WTC11 (cell line): ENCODE data around the gene RNF31. TPM values are rescaled to one million over a fixed set of nuclear protein-coding genes. Genes with fewer than 3 reads are reported as not detected.

Experiments
- ATAC-seq: fragments of 200-7000 bp; cut with Tn5 transposase; 2 replicates; pipeline ENCODE4 v1.10.0; 2021; ENCODE audit warnings: mild to moderate bottlenecking, moderate library complexity
- CTCF ChIA-PET: fragments of 300-600 bp; sonication (Branson Sonifier 250); formaldehyde crosslinking; loops from one replicate; lab custom pipeline; 2021; ENCODE audit warnings: antibody characterized with exemption; lab: Charles Lee
- POLR2A ChIA-PET: fragments of 350-600 bp; sonication (Branson Sonifier 250); formaldehyde crosslinking; loops from one replicate; lab custom pipeline; 2021; ENCODE audit warnings: antibody characterized with exemption; lab: Charles Lee
- DNase-seq: peaks from one replicate; pipeline ENCODE4 v3.0.0; 2021; ENCODE audit warnings: low spot score
- H3K27ac Mint-ChIP-seq: 2 replicates; pipeline ENCODE4 v1.8.0; 2021; ENCODE audit warnings: mixed read lengths
- H3K27me3 Mint-ChIP-seq: 2 replicates; pipeline ENCODE4 v1.8.0; 2021; ENCODE audit warnings: low read depth, mild to moderate bottlenecking, moderate library complexity, mixed read lengths
- H3K36me3 Mint-ChIP-seq: 2 replicates; pipeline ENCODE4 v1.8.0; 2021; ENCODE audit warnings: mixed read lengths
- H3K4me1 Mint-ChIP-seq: 2 replicates; pipeline ENCODE4 v1.8.0; 2022; ENCODE audit warnings: mixed read lengths
- H3K4me3 Mint-ChIP-seq: 2 replicates; pipeline ENCODE4 v1.8.0; 2021; ENCODE audit warnings: mild to moderate bottlenecking, moderate library complexity, mixed read lengths
- H3K9me3 Mint-ChIP-seq: 2 replicates; pipeline ENCODE4 v1.8.0; 2021; ENCODE audit warnings: mixed read lengths
- EMX1 ChIP-seq: fragments of 250-450 bp; sonication (Bioruptor Pico); IDR thresholded peaks from 2 replicates; pipeline ENCODE4 v1.8.0; 2021; ENCODE audit warnings: mild to moderate bottlenecking
- ESRRA ChIP-seq: sonication (generic); formaldehyde crosslinking; IDR thresholded peaks from 2 replicates; pipeline ENCODE4 v1.8.1; 2022; ENCODE audit warnings: mild to moderate bottlenecking, missing genetic modification reagents, borderline replicate concordance
- FOXJ3 ChIP-seq: sonication (generic); formaldehyde crosslinking; IDR thresholded peaks from 2 replicates; pipeline ENCODE4 v1.9.0; 2021; ENCODE audit warnings: missing genetic modification reagents, mild to moderate bottlenecking, borderline replicate concordance
- GABPB1 ChIP-seq: sonication (generic); formaldehyde crosslinking; IDR thresholded peaks from 2 replicates; pipeline ENCODE4 v1.8.1; 2023; ENCODE audit warnings: mild to moderate bottlenecking, missing genetic modification reagents
- KAT7 ChIP-seq: sonication (generic); formaldehyde crosslinking; IDR thresholded peaks from 2 replicates; pipeline ENCODE4 v1.8.1; 2023; ENCODE audit warnings: missing genetic modification reagents, mild to moderate bottlenecking, borderline replicate concordance
- MYBL2 ChIP-seq: sonication (generic); formaldehyde crosslinking; IDR thresholded peaks from 2 replicates; pipeline ENCODE4 v1.8.1; 2023; ENCODE audit warnings: mild to moderate bottlenecking, moderate library complexity, missing genetic modification reagents
- NFE2L1 ChIP-seq: sonication (generic); formaldehyde crosslinking; IDR thresholded peaks from 2 replicates; pipeline ENCODE4 v1.8.1; 2023; ENCODE audit warnings: missing genetic modification reagents
- NFYB ChIP-seq: sonication (generic); formaldehyde crosslinking; conservative IDR thresholded peaks from 2 replicates; pipeline ENCODE4 v1.8.0; 2022; ENCODE audit warnings: low read depth, missing genetic modification reagents
- NR3C1 ChIP-seq: sonication (generic); formaldehyde crosslinking; conservative IDR thresholded peaks from 2 replicates; pipeline ENCODE4 v1.8.1; 2023; ENCODE audit warnings: low read depth, mild to moderate bottlenecking, missing genetic modification reagents
- SMAD4 ChIP-seq: sonication (generic); formaldehyde crosslinking; IDR thresholded peaks from 2 replicates; pipeline ENCODE4 v1.8.0; 2022; ENCODE audit warnings: mild to moderate bottlenecking, missing genetic modification reagents
- TP53 ChIP-seq: sonication (generic); formaldehyde crosslinking; IDR thresholded peaks from 2 replicates; pipeline ENCODE4 v1.8.1; 2023; ENCODE audit warnings: mild to moderate bottlenecking, missing genetic modification reagents
- total RNA-seq: library from RNA; stranded (reverse); gene quantifications from 3 replicates; pipeline ENCODE4 v1.2.3, GENCODE V29; 2021
- TF ChIP-seq, protein P1 (sequence below): fragments of 250-450 bp; sonication (Bioruptor Pico); IDR thresholded peaks from 2 replicates; pipeline ENCODE4 v1.9.0; 2021; ENCODE audit warnings: mild to moderate bottlenecking
- TF ChIP-seq, protein P2 (sequence below): sonication (generic); formaldehyde crosslinking; IDR thresholded peaks from 2 replicates; pipeline ENCODE4 v1.8.1; 2023; ENCODE audit warnings: mild to moderate bottlenecking, moderate library complexity, missing genetic modification reagents
- TF ChIP-seq, protein P3 (sequence below): sonication (generic); formaldehyde crosslinking; IDR thresholded peaks from 2 replicates; pipeline ENCODE4 v1.8.0; 2022; ENCODE audit warnings: missing genetic modification reagents
- TF ChIP-seq, protein P4 (sequence below): sonication (generic); formaldehyde crosslinking; IDR thresholded peaks from 2 replicates; pipeline ENCODE4 v1.8.1; 2023; ENCODE audit warnings: mild to moderate bottlenecking, missing genetic modification reagents, borderline replicate concordance
- TF ChIP-seq, protein P5 (sequence below): sonication (generic); formaldehyde crosslinking; IDR thresholded peaks from 2 replicates; pipeline ENCODE4 v1.8.0; 2022; ENCODE audit warnings: mild to moderate bottlenecking, missing genetic modification reagents
- TF ChIP-seq, protein P6 (sequence below): sonication (generic); formaldehyde crosslinking; IDR thresholded peaks from 2 replicates; pipeline ENCODE4 v1.8.1; 2023; ENCODE audit warnings: mild to moderate bottlenecking, missing genetic modification reagents

Gene RNF31
- total RNA-seq, 1 experiment from 2014 or later = 86.2 TPM

DNA sequence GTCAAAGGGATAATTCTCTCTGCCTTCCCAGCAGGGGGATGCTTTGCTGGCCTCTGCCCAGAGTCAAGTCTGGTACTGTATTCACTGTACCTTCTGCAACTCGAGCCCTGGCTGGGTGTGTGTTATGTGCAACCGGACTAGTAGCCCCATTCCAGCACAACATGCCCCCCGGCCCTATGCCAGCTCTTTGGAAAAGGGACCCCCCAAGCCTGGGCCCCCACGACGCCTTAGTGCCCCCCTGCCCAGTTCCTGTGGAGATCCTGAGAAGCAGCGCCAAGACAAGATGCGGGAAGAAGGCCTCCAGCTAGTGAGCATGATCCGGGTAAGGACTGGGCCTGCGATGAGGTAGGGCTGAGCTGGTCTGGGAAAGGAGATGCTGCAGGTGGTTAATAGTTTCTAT lies 3.3 kb downstream of the RNF31 start (continued):
- TF ChIP-seq, protein P1, sequence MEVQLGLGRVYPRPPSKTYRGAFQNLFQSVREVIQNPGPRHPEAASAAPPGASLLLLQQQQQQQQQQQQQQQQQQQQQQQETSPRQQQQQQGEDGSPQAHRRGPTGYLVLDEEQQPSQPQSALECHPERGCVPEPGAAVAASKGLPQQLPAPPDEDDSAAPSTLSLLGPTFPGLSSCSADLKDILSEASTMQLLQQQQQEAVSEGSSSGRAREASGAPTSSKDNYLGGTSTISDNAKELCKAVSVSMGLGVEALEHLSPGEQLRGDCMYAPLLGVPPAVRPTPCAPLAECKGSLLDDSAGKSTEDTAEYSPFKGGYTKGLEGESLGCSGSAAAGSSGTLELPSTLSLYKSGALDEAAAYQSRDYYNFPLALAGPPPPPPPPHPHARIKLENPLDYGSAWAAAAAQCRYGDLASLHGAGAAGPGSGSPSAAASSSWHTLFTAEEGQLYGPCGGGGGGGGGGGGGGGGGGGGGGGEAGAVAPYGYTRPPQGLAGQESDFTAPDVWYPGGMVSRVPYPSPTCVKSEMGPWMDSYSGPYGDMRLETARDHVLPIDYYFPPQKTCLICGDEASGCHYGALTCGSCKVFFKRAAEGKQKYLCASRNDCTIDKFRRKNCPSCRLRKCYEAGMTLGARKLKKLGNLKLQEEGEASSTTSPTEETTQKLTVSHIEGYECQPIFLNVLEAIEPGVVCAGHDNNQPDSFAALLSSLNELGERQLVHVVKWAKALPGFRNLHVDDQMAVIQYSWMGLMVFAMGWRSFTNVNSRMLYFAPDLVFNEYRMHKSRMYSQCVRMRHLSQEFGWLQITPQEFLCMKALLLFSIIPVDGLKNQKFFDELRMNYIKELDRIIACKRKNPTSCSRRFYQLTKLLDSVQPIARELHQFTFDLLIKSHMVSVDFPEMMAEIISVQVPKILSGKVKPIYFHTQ (CRISPR knock-in tag) = no peak
- TF ChIP-seq, protein P2, sequence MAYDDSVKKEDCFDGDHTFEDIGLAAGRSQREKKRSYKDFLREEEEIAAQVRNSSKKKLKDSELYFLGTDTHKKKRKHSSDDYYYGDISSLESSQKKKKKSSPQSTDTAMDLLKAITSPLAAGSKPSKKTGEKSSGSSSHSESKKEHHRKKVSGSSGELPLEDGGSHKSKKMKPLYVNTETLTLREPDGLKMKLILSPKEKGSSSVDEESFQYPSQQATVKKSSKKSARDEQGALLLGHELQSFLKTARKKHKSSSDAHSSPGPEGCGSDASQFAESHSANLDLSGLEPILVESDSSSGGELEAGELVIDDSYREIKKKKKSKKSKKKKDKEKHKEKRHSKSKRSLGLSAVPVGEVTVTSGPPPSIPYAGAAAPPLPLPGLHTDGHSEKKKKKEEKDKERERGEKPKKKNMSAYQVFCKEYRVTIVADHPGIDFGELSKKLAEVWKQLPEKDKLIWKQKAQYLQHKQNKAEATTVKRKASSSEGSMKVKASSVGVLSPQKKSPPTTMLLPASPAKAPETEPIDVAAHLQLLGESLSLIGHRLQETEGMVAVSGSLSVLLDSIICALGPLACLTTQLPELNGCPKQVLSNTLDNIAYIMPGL (CRISPR knock-in tag) = no peak
- TF ChIP-seq, protein P3, sequence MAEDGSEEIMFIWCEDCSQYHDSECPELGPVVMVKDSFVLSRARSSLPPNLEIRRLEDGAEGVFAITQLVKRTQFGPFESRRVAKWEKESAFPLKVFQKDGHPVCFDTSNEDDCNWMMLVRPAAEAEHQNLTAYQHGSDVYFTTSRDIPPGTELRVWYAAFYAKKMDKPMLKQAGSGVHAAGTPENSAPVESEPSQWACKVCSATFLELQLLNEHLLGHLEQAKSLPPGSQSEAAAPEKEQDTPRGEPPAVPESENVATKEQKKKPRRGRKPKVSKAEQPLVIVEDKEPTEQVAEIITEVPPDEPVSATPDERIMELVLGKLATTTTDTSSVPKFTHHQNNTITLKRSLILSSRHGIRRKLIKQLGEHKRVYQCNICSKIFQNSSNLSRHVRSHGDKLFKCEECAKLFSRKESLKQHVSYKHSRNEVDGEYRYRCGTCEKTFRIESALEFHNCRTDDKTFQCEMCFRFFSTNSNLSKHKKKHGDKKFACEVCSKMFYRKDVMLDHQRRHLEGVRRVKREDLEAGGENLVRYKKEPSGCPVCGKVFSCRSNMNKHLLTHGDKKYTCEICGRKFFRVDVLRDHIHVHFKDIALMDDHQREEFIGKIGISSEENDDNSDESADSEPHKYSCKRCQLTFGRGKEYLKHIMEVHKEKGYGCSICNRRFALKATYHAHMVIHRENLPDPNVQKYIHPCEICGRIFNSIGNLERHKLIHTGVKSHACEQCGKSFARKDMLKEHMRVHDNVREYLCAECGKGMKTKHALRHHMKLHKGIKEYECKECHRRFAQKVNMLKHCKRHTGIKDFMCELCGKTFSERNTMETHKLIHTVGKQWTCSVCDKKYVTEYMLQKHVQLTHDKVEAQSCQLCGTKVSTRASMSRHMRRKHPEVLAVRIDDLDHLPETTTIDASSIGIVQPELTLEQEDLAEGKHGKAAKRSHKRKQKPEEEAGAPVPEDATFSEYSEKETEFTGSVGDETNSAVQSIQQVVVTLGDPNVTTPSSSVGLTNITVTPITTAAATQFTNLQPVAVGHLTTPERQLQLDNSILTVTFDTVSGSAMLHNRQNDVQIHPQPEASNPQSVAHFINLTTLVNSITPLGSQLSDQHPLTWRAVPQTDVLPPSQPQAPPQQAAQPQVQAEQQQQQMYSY = no peak
- TF ChIP-seq EMX1 (CRISPR knock-in tag) (no peak), MYBL2 (CRISPR knock-in tag) (no peak), FOXJ3 (no peak), SMAD4 (CRISPR knock-in tag) (no peak)
- TF ChIP-seq, protein P4, sequence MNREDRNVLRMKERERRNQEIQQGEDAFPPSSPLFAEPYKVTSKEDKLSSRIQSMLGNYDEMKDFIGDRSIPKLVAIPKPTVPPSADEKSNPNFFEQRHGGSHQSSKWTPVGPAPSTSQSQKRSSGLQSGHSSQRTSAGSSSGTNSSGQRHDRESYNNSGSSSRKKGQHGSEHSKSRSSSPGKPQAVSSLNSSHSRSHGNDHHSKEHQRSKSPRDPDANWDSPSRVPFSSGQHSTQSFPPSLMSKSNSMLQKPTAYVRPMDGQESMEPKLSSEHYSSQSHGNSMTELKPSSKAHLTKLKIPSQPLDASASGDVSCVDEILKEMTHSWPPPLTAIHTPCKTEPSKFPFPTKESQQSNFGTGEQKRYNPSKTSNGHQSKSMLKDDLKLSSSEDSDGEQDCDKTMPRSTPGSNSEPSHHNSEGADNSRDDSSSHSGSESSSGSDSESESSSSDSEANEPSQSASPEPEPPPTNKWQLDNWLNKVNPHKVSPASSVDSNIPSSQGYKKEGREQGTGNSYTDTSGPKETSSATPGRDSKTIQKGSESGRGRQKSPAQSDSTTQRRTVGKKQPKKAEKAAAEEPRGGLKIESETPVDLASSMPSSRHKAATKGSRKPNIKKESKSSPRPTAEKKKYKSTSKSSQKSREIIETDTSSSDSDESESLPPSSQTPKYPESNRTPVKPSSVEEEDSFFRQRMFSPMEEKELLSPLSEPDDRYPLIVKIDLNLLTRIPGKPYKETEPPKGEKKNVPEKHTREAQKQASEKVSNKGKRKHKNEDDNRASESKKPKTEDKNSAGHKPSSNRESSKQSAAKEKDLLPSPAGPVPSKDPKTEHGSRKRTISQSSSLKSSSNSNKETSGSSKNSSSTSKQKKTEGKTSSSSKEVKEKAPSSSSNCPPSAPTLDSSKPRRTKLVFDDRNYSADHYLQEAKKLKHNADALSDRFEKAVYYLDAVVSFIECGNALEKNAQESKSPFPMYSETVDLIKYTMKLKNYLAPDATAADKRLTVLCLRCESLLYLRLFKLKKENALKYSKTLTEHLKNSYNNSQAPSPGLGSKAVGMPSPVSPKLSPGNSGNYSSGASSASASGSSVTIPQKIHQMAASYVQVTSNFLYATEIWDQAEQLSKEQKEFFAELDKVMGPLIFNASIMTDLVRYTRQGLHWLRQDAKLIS (CRISPR knock-in tag) = no peak
- TF ChIP-seq, protein P5, sequence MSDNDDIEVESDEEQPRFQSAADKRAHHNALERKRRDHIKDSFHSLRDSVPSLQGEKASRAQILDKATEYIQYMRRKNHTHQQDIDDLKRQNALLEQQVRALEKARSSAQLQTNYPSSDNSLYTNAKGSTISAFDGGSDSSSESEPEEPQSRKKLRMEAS (CRISPR knock-in tag) = no peak
- TF ChIP-seq, all 79 proteins: peak for 0

DNA sequence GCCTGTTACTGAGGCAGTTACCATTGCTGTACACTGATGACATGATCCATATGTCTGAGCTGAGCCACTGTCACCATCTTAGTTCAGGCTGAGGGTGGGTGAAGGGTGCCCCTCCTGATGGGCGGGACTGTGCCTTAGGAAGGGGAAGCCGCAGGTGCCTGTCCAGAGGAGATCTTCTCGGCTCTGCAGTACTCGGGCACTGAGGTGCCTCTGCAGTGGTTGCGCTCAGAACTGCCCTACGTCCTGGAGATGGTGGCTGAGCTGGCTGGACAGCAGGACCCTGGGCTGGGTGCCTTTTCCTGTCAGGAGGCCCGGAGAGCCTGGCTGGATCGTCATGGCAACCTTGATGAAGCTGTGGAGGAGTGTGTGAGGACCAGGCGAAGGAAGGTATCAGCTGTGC lies 3.7 kb downstream of the RNF31 start:
- H3K27me3 Mint-ChIP-seq = no peaks in the 10 kb centered on the region
- ChIA-PET CTCF (interaction anchor here (0.7 to 4.1 kb wide), 5 partner anchors 10 to 157 kb away, joined by 3 to 19 read pairs (median 4); partner anchors contain the start of genes CIDEB, IPO4 and IRF9), POLR2A (interaction anchor here (0.7 to 1.7 kb wide), 4 partner anchors 10 to 41 kb away, joined by 3 to 4 read pairs (median 3); partner anchors contain the start of genes DCAF11, EMC9, IRF9 and NRL)
- H3K4me1 Mint-ChIP-seq = peaks cover 13% of the 10 kb centered on the region
- no peak for ATAC-seq
- no peak overlapping the region for H3K4me3 Mint-ChIP-seq
- H3K36me3 Mint-ChIP-seq = peaks cover 51% of the 10 kb centered on the region
- H3K27ac Mint-ChIP-seq = no peak overlapping the region
- no peaks in the 10 kb centered on the region for H3K9me3 Mint-ChIP-seq
- no peak for DNase-seq
- TF ChIP-seq KAT7 (CRISPR knock-in tag) = no peak
- no peak for TF ChIP-seq NFE2L1 (CRISPR knock-in tag)
- no peak for TF ChIP-seq NFYB (CRISPR knock-in tag)
- TF ChIP-seq TP53 (CRISPR knock-in tag) = no peak
- TF ChIP-seq NR3C1 (CRISPR knock-in tag) = no peak
- TF ChIP-seq, protein P4 (CRISPR knock-in tag) = no peak
- TF ChIP-seq SMAD4 (CRISPR knock-in tag) = no peak
- TF ChIP-seq, protein P6, sequence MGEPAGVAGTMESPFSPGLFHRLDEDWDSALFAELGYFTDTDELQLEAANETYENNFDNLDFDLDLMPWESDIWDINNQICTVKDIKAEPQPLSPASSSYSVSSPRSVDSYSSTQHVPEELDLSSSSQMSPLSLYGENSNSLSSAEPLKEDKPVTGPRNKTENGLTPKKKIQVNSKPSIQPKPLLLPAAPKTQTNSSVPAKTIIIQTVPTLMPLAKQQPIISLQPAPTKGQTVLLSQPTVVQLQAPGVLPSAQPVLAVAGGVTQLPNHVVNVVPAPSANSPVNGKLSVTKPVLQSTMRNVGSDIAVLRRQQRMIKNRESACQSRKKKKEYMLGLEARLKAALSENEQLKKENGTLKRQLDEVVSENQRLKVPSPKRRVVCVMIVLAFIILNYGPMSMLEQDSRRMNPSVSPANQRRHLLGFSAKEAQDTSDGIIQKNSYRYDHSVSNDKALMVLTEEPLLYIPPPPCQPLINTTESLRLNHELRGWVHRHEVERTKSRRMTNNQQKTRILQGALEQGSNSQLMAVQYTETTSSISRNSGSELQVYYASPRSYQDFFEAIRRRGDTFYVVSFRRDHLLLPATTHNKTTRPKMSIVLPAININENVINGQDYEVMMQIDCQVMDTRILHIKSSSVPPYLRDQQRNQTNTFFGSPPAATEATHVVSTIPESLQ (CRISPR knock-in tag) = no peak
- no peak for TF ChIP-seq GABPB1
- no peak for TF ChIP-seq ESRRA (CRISPR knock-in tag)
